GM12878 (cell line): Measurements from ENCODE around the gene KCTD19. TPM values are rescaled to one million over a fixed set of nuclear protein-coding genes. Genes with fewer than 3 reads are reported as not detected.

Experiments
- ATAC-seq: fragments of 200-7000 bp; cut with Tn5 transposase; 3 replicates; pipeline ENCODE4 v1.9.1; 2020; ENCODE audit warnings: mild to moderate bottlenecking, moderate library complexity
- BruUV-seq: library from RNA; stranded (reverse); fragments of 400-500 nt; replicated peaks from 2 replicates; lab custom pipeline; 2021; lab: Mats Ljungman, UMichigan
- CTCF ChIA-PET: fragments of 300-600 bp; sonication (Branson Sonifier 250); formaldehyde crosslinking; extraction: SDS; loops from one replicate; lab custom pipeline; 2021; ENCODE audit warnings: inconsistent platforms; lab: Yijun Ruan, JAX
- POLR2A ChIA-PET: fragments of 350-600 bp; formaldehyde crosslinking; extraction: SDS; loops from one replicate; lab custom pipeline; 2021; ENCODE audit warnings: inconsistent platforms; lab: Charles Lee
- RAD21 ChIA-PET: fragments of 300-600 bp; sonication (Branson Sonifier 250); formaldehyde crosslinking; loops from one replicate; lab custom pipeline; 2023; ENCODE audit warnings: antibody characterized with exemption; ENCODE audit not compliant: unreplicated experiment; lab: Charles Lee
- SMC1A ChIA-PET: fragments of 300-600 bp; sonication (Branson Sonifier 250); formaldehyde crosslinking; loops from one replicate; lab custom pipeline; 2023; ENCODE audit not compliant: unreplicated experiment, uncharacterized antibody; lab: Charles Lee
- DNase-seq: peaks from one replicate; pipeline ENCODE4 v3.0.0-alpha.2; 2011; ENCODE audit warnings: low read depth, low spot score
- FAIRE-seq: peaks from 3 replicates; lab custom pipeline; 2011; peaks lifted over from hg19 to GRCh38; lab: Jason Lieb, UNC
- H2AFZ ChIP-seq: 2 replicates; pipeline ENCODE4 v1.6.0; 2011; ENCODE audit warnings: low read depth, low read length, control low read depth; ENCODE audit not compliant: control insufficient read depth
- H3K27ac ChIP-seq: 2 replicates; pipeline ENCODE4 v1.5.1; 2011; ENCODE audit warnings: control low read depth; ENCODE audit not compliant: control insufficient read depth, insufficient read depth
- H3K27me3 ChIP-seq, 2 experiments: replicated peaks in 1 of 2; 2 replicates each; pipeline versions ENCODE4 v1.6.0 to v1.6.1; 2011; ENCODE audit warnings: low read length in 1 of 2; ENCODE audit not compliant: control insufficient read depth in 2 of 2, insufficient read depth in 2 of 2
- H3K36me3 ChIP-seq, 2 experiments: 2 replicates each; pipeline ENCODE4 v1.5.1; 2011; ENCODE audit warnings: low read length in 1 of 2; ENCODE audit not compliant: control insufficient read depth in 2 of 2, insufficient read depth in 2 of 2
- H3K4me1 ChIP-seq: 2 replicates; pipeline ENCODE4 v1.6.1; 2011; ENCODE audit warnings: mild to moderate bottlenecking, low read length, moderate library complexity, mixed read lengths; ENCODE audit not compliant: control insufficient read depth, insufficient read depth
- H3K4me2 ChIP-seq: 2 replicates; pipeline ENCODE4 v1.6.0; 2011; ENCODE audit warnings: control low read depth; ENCODE audit not compliant: control insufficient read depth, insufficient read depth
- H3K4me3 ChIP-seq: fragments of 200-600 bp; sonication (generic); 2 replicates; pipeline ENCODE4 v1.5.1; 2016
- H3K79me2 ChIP-seq: 2 replicates; pipeline ENCODE4 v1.6.0; 2011; ENCODE audit warnings: low read length; ENCODE audit not compliant: control insufficient read depth, insufficient read depth
- H3K9ac ChIP-seq: 2 replicates; pipeline ENCODE4 v1.8.0; 2011; ENCODE audit warnings: low read length, control low read depth, mixed read lengths; ENCODE audit not compliant: control insufficient read depth, insufficient read depth
- H3K9me3 ChIP-seq: replicated peaks from 3 replicates; pipeline ENCODE4 v1.5.1; 2011; ENCODE audit warnings: mild to moderate bottlenecking, low read length; ENCODE audit not compliant: control insufficient read depth, insufficient read depth
- H4K20me1 ChIP-seq: 2 replicates; pipeline ENCODE4 v1.6.0; 2011; ENCODE audit not compliant: control insufficient read depth, insufficient read depth
- CUX1 ChIP-seq: IDR thresholded peaks from 2 replicates; pipeline ENCODE4 v1.6.1; 2012; ENCODE audit warnings: improper control_type of control experiment, low read depth, low read length; ENCODE audit not compliant: insufficient replicate concordance
- EP300 ChIP-seq, 2 experiments: fragments of 150-350 bp in 1 of 2; IDR thresholded peaks; 2 replicates each; pipeline ENCODE4 v1.6.1; 2011 to 2012; ENCODE audit warnings: low read depth in 2 of 2, low read length in 2 of 2, borderline replicate concordance in 1 of 2, improper control_type of control experiment in 1 of 2, inconsistent platforms in 1 of 2; ENCODE audit not compliant: control insufficient read depth in 1 of 2
- GABPA ChIP-seq: IDR thresholded peaks from 2 replicates; pipeline ENCODE4 v1.6.1; 2014; ENCODE audit warnings: antibody characterized with exemption, low read depth, mild to moderate bottlenecking, inconsistent platforms
- HSF1 ChIP-seq: fragments of 150-350 bp; IDR thresholded peaks from 2 replicates; pipeline ENCODE4 v1.6.1; 2014; ENCODE audit warnings: mild to moderate bottlenecking, low read depth, low read length
- JUNB ChIP-seq: IDR thresholded peaks from 2 replicates; pipeline ENCODE4 v1.6.1; 2016; ENCODE audit warnings: antibody characterized with exemption, mild to moderate bottlenecking
- MYB ChIP-seq: fragments of 150-350 bp; IDR thresholded peaks from 2 replicates; pipeline ENCODE4 v1.6.1; 2014; ENCODE audit warnings: mild to moderate bottlenecking, low read depth, low read length, borderline replicate concordance
- RELA ChIP-seq: fragments of 450-650 bp; IDR thresholded peaks from 2 replicates; pipeline ENCODE4 v1.8.0; 2014; ENCODE audit warnings: borderline replicate concordance; ENCODE audit not compliant: partially characterized antibody
- SRF ChIP-seq, 2 experiments: IDR thresholded peaks; 2 replicates each; pipeline ENCODE4 v1.6.1; 2011; ENCODE audit warnings: low read depth in 2 of 2, low read length in 2 of 2, mild to moderate bottlenecking in 1 of 2, moderate library complexity in 1 of 2
- USF2 ChIP-seq: IDR thresholded peaks from 2 replicates; pipeline ENCODE4 v1.6.1; 2011; ENCODE audit warnings: low read depth, low read length, improper control_type of control experiment, borderline replicate concordance
- ZBTB4 ChIP-seq: fragments of 450-650 bp; formaldehyde crosslinking; IDR thresholded peaks from 2 replicates; pipeline ENCODE4 v1.4.0; 2022; ENCODE audit warnings: mild to moderate bottlenecking, moderate library complexity
- WGBS: methylation state at CpG from one replicate; pipeline ENCODE4 v1.1.6; 2016; ENCODE audit warnings: low lambda C conversion rate; ENCODE audit not compliant: insufficient replicate concordance, insufficient coverage; ENCODE audit errors: missing lambda C conversion rate; 5-methylcytosine and 5-hydroxymethylcytosine counted together
- in situ Hi-C: fragments of 300-500 bp; cut with MboI; formaldehyde crosslinking; loops from 9 replicates; pipeline ENCODE4 v1.14.3; 2018; ENCODE audit warnings: mixed read lengths
- intact Hi-C: fragments of 100-400 bp; cut with micrococcal nuclease; formaldehyde crosslinking; loops from one replicate; pipeline ENCODE4 v1.14.2; 2022; ENCODE audit not compliant: unreplicated experiment
- polyA plus RNA-seq, 11 experiments: library from polyadenylated mRNA; depleted of rRNA in 4 of 11; unstranded in 6 of 11; stranded (reverse) in 5 of 11; fragments of >200 nt; fragmentation: Nextera tagmentation in 4 of 11; fragmentation: Illumina TruSeq in 1 of 11; extraction: Ambion mirVana in 4 of 11; extraction: Trizol in 1 of 11; gene quantifications; 1 replicate in 1 of 11; 2 replicates in 10 of 11; pipeline versions ENCODE4 v1.2.1 to v1.2.3, GENCODE V29; 2011 to 2016; ENCODE audit warnings: inconsistent platforms in 2 of 11, missing spikeins in 2 of 11, low read depth in 1 of 11
- total RNA-seq, 4 experiments: library from RNA; depleted of rRNA in 3 of 4; stranded (reverse); fragments of >200 nt in 3 of 4; fragmentation: Illumina TruSeq in 1 of 4; extraction: Trizol in 1 of 4; gene quantifications; 2 replicates each; pipeline versions ENCODE4 v1.2.1 to v1.2.3, GENCODE V29; 2013 to 2021

KCTD19 gene
- total and polyA plus RNA-seq, 10 of the 15 experiments (the other 5 are each of a cell fraction or from before 2014, with no cell fraction given), result 1.6 to 8.9 (median 3.9) TPM

GRCh38 chr16:67275321-67275720 lies 51.2 kb downstream of the KCTD19 start:
- no peak for ATAC-seq
- ChIA-PET RAD21 (no interaction called here), POLR2A (no interaction called here)

More at GRCh38 chr16:67275321-67275720, 51.2 kb downstream of the KCTD19 start:
- ChIA-PET SMC1A (no interaction called here), CTCF (no interaction called here)
- no peaks in the 10 kb centered on the region for H3K9me3 ChIP-seq
- H3K4me1 ChIP-seq, result peaks cover 4% of the 10 kb centered on the region; the same call in 1 of the 2 replicates
- no peak overlapping the region for H3K27ac ChIP-seq
- DNase-seq (no peak), FAIRE-seq (no peak)
- H4K20me1 ChIP-seq, result no peaks in the 10 kb centered on the region
- no peak overlapping the region for H3K4me2 ChIP-seq
- H3K9ac ChIP-seq, result no peak overlapping the region
- 87% methylated on average over 2 of the region's 2 CpGs for WGBS
- no peak overlapping the region for H3K4me3 ChIP-seq
- H3K27me3 ChIP-seq, result no peaks in the 10 kb centered on the region
- in situ Hi-C loops, result no loop called here
- intact Hi-C loops, result loop anchor here (5.0 kb wide), 2 partner anchors 52 to 122 kb away; partner anchors contain the start of genes KCTD19 and LRRC36
- H3K79me2 ChIP-seq, result 0 out of 2 replicates have a peak, but pooled peaks cover 2% of the 10 kb centered on the region
- H3K36me3 ChIP-seq, result no peaks in the 10 kb centered on the region; a peak in 1 of 4 replicates
- no peak overlapping the region for H2AFZ ChIP-seq
- TF ChIP-seq JUNB (no peak), MYB (no peak), HSF1 (no peak), SRF (IDR thresholded peaks at IDR 0.05; ENCODE audit: low read depth in 2 of 2, low read length in 2 of 2) (no peak), GABPA (no peak), RELA (no peak), EP300 (IDR thresholded peaks at IDR 0.05; ENCODE audit: borderline replicate concordance in 1 of 2, control insufficient read depth in 1 of 2, low read depth in 2 of 2, low read length in 2 of 2) (no peak), ZBTB4 (CRISPR knock-in tag) (no peak), USF2 (no peak), CUX1 (no peak)
- TF ChIP-seq, all 136 proteins: peak for 0
- TSS peak; percentile 48 for BruUV-seq
